Heart right ventricle (tissue), 16 donors: ENCODE data around the gene KDM2A. TPM values are rescaled to one million over a fixed set of nuclear protein-coding genes. Genes with fewer than 3 reads are reported as not detected.

Experiments
- ATAC-seq, 8 donors: fragments of 200-7000 bp; cut with Tn5 transposase; one replicate each; pipeline ENCODE4 v1.9.1; 2020; ENCODE audit warnings: mild to moderate bottlenecking in 8 of 8, moderate library complexity in 8 of 8, moderate number of reproducible peaks in 1 of 8
- DNase-seq, 2 donors: peaks; one replicate each; pipeline ENCODE4 v3.0.0-alpha.2; 2020
- H3K27ac ChIP-seq, 10 donors: fragments of 200-600 bp; sonication (generic) in 2 of 10; one replicate each; pipeline versions ENCODE4 v1.5.0 to v1.8.0; 2020 to 2022; ENCODE audit warnings: mild to moderate bottlenecking in 3 of 10
- H3K27me3 ChIP-seq, 7 donors: fragments of 200-600 bp; one replicate each; pipeline ENCODE4 v1.8.0; 2021 to 2022; ENCODE audit warnings: mild to moderate bottlenecking in 2 of 7
- H3K36me3 ChIP-seq, 9 donors: fragments of 200-600 bp; sonication (generic) in 1 of 9; one replicate each; pipeline versions ENCODE4 v1.5.0 to v1.8.0; 2020 to 2022; ENCODE audit warnings: mild to moderate bottlenecking in 2 of 9
- H3K4me1 ChIP-seq, 9 donors: fragments of 200-600 bp; sonication (generic) in 1 of 9; one replicate each; pipeline versions ENCODE4 v1.5.0 to v1.8.0; 2020 to 2022; ENCODE audit warnings: mild to moderate bottlenecking in 4 of 9
- H3K4me3 ChIP-seq, 10 donors: fragments of 200-600 bp; sonication (generic) in 2 of 10; one replicate each; pipeline versions ENCODE4 v1.5.0 to v1.8.0; 2020 to 2022; ENCODE audit warnings: mild to moderate bottlenecking in 7 of 10, moderate library complexity in 2 of 10
- H3K9me3 ChIP-seq, 11 donors: fragments of 200-600 bp in 10 of 11; sonication (generic) in 2 of 11; one replicate each; pipeline versions ENCODE4 v1.5.0 to v1.8.0; 2013 to 2022; ENCODE audit warnings: mild to moderate bottlenecking in 2 of 11, control low read depth in 1 of 11, moderate library complexity in 1 of 11
- WGBS, 2 donors: extraction: QIAGEN DNeasy Blood & Tissue Kit; methylation state at CpG; one replicate each; pipeline ENCODE4 v1.1.7; 2013; ENCODE audit warnings: inconsistent platforms in 1 of 2; 5-methylcytosine and 5-hydroxymethylcytosine counted together
- intact Hi-C, 10 donors: fragments of 100-400 bp; cut with DNase I; formaldehyde crosslinking; loops; one replicate each; pipeline versions ENCODE4 v1.11.1 to v1.14.2; 2022
- polyA plus RNA-seq, 2 donors: library from polyadenylated mRNA; stranded (reverse); fragments of 200-250 nt; gene quantifications; one replicate each; pipeline ENCODE4 v1.2.3, GENCODE V29; 2013
- total RNA-seq, 10 donors: library from RNA; stranded (reverse); fragmentation: NEBNext Ultra II Directional in 3 of 10; extraction: Animal tissue kit (Norgen Biotek cat#: 25700) in 3 of 10; gene quantifications; one replicate each; pipeline versions ENCODE4 v1.2.1 to v1.2.4, GENCODE V29; 2021 to 2023
- TF ChIP-seq, protein P1 (sequence below), 9 donors: fragments of 200-600 bp; sonication (generic) in 2 of 9; IDR thresholded peaks; one replicate each; pipeline versions ENCODE4 v1.5.0 to v1.8.0; 2021 to 2022; ENCODE audit warnings: antibody characterized with exemption in 9 of 9, mild to moderate bottlenecking in 5 of 9, moderate library complexity in 1 of 9
- donor health status: Arrhythmogenic right ventricular cardiomyopathy.
- donor health status: ischemic (EF 13 %, LVEDD 7.1; RV severe dilation, severe dysfunction).
- donor health status: healthy with polysubstance abuse.
- donor health status: DM: no; HTN: yes; CAD: no.
- donor health status: DM: no; HTN: no; CAD: no.
- donor health status: ischemic (EF 25% LVEDD 6.9; RV normal size, moderate dysfunction).
- donor health status: ischemic (EF 25% LVEDD 5.7; RV mildly dilated, moderate dysfunction).
- donor health status: healthy.
- donor health status: DM: yes; HTN: yes; CAD: no.
- donor health status: Ischemic cardiomyopathy.
- donor health status: ischemic (EF 35%, LVEDD 5.7; RV mildly dilated, moderate dysfunction).
- donor health status: nonischemic (EF 11% LVEDD 7.7; RV severe dilation, severe dysfunction).
- donor health status: DM: yes; HTN: yes; CAD: no.
- donor health status: PGD.
- donor health status: ischemic (EF 29% LVEDD 5.4; RV normal size, mild dysfunction).
- donor health status: nonischemic (EF 23%, LVEDD 6.1; RV moderate dilation, normal function).

KDM2A gene
- total and polyA plus RNA-seq, 12 donors = 16.5 to 45.7 (median 37.1) TPM

DNA sequence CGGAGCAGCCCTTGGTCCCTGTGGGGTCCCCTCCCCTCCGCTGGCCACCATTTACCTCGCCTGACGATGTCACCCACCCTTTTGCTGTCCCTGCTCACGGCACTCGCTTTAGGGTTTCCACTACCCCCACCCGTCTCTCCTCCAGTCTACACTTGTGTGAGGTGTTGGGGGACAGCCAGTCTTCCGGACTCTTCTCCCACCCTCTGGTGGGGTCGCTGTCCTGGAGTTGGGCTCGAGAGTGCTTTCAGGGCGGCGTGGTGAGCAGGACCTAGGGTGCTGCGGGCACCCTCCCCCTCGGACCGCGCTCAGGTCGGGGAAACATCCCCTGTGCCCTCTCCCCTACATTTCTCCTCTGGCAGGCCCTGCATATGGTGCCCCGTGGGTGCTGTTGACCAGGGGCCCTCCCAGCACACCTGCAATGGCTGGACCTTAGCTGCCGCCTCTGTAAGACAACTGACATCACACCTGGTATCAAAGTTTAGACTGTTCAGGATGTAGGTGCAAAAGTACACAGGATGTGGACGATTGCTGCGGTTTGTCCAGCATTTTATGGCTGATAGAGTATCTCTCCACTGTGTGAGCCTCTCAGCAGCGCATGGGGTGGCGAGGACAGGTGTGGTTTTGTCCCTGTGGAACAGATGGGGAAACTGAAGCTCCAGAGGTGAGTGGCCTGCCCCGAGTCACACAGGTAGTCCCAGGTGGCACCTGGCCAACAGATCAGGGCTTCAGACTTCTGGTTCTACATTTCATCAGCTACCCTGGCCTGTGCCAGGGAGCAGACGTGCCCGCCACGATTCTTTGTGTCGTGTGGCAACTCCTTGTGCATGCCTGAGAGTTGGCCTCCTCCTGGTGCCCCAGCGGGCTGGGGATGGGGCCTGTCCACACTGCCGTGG is 148.4 kb downstream of the KDM2A start:
- WGBS, 2 donors = 16 to 20% methylated on average over 30 of the region's 30 CpGs
- H3K27ac ChIP-seq = peak overlapping the region; percentile 70 to 98 (median 91)
- ATAC-seq (peak in 3 of 8 donors; percentile 2 to 7 (median 6)), DNase-seq (peak in 1 of 2 donors; percentile 24)
- H3K36me3 ChIP-seq = peaks cover 0 to 31% (median 0%) of the 10 kb centered on the region in 9 donors
- intact Hi-C loops = loop anchor here in 7 of 10 donors (1.0 to 10.0 kb wide), 6 partner anchors 21 to 117 kb away; partner anchors contain the start of genes SSH3 (in 2 of the 7) and ANKRD13D (in 1 of the 7)
- peaks cover 39 to 76% (median 70%) of the 10 kb centered on the region in 9 donors for H3K4me1 ChIP-seq
- H3K4me3 ChIP-seq = peak overlapping the region; percentile 75 to 98 (median 96)
- TF ChIP-seq, protein P1, sequence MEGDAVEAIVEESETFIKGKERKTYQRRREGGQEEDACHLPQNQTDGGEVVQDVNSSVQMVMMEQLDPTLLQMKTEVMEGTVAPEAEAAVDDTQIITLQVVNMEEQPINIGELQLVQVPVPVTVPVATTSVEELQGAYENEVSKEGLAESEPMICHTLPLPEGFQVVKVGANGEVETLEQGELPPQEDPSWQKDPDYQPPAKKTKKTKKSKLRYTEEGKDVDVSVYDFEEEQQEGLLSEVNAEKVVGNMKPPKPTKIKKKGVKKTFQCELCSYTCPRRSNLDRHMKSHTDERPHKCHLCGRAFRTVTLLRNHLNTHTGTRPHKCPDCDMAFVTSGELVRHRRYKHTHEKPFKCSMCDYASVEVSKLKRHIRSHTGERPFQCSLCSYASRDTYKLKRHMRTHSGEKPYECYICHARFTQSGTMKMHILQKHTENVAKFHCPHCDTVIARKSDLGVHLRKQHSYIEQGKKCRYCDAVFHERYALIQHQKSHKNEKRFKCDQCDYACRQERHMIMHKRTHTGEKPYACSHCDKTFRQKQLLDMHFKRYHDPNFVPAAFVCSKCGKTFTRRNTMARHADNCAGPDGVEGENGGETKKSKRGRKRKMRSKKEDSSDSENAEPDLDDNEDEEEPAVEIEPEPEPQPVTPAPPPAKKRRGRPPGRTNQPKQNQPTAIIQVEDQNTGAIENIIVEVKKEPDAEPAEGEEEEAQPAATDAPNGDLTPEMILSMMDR (IDR thresholded peaks at IDR 0.05) = no peak
- no peaks in the 10 kb centered on the region for H3K27me3 ChIP-seq
- no peaks in the 10 kb centered on the region for H3K9me3 ChIP-seq

- Histone ChIP-seq H3K4me3 (peak overlapping the region; percentile 75 to 98 (median 96)), H3K36me3 (peaks cover 0 to 40% (median 0%) of the 10 kb centered on the region in 9 donors), H3K27ac (peak overlapping the region in 9 of 10 donors; percentile 86 to 98 (median 91)), H3K9me3 (no peaks in the 10 kb centered on the region), H3K4me1 (peaks cover 46 to 76% (median 70%) of the 10 kb centered on the region in 9 donors), H3K27me3 (no peaks in the 10 kb centered on the region)
- DNase-seq (peak in 1 of 2 donors; percentile 28), ATAC-seq (no peak)
- TF ChIP-seq, protein P1 (IDR thresholded peaks at IDR 0.05) = no peak
- 56 to 64% methylated on average over 21 of the region's 21 CpGs for WGBS, 2 donors
- intact Hi-C loops = loop anchor here in 4 of 10 donors (2.0 to 10.0 kb wide), 4 partner anchors 20 to 116 kb away; partner anchors contain the start of genes SSH3 (in 2 of the 4) and ANKRD13D (in 1 of the 4)
Observed at GRCh38 chr11:67268081-67268961, 149.3 kb downstream of the KDM2A start.

DNA sequence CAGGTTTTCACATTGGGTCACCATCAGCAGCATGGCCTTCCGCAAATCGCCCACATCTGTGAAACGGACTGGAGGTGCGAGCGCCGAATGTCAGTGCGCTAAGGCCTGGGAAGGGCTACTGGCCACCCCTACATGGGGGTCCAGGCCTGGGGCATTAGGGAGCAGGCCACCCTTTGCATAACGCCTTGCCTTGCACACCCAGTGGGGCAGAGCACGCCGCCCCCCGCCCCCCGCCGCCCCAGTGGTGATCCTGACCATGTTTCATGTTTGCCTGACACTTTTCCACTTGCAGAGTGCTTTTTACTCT is 149.9 kb downstream of the KDM2A start:
- peak in 1 of 2 donors; percentile 9 for DNase-seq
- peaks cover 0 to 40% (median 0%) of the 10 kb centered on the region in 9 donors for H3K36me3 ChIP-seq
- peak overlapping the region in 9 of 10 donors; percentile 83 to 98 (median 91) for H3K27ac ChIP-seq
- ATAC-seq = no peak
- TF ChIP-seq, protein P1 (IDR thresholded peaks at IDR 0.05) = no peak
- peak overlapping the region in 6 of 10 donors; percentile 44 to 96 (median 76) for H3K4me3 ChIP-seq
- peaks cover 50 to 79% (median 75%) of the 10 kb centered on the region in 9 donors for H3K4me1 ChIP-seq
- no peaks in the 10 kb centered on the region for H3K9me3 ChIP-seq
- intact Hi-C loops = loop anchor here in 4 of 10 donors (2.0 to 10.0 kb wide), 4 partner anchors 20 to 116 kb away; partner anchors contain the start of genes SSH3 (in 2 of the 4) and ANKRD13D (in 1 of the 4)
- 84 to 90% methylated on average over 13 of the region's 13 CpGs for WGBS, 2 donors
- H3K27me3 ChIP-seq = no peaks in the 10 kb centered on the region
